Fibroblast of skin of left biceps (primary cell): ENCODE results near the gene ZDHHC8.

Experiments
- DNase-seq, 2 experiments: peaks; one replicate each; pipeline ENCODE4 v3.0.0-alpha.2; 2013; ENCODE audit warnings: low read depth in 2 of 2

Gene ZDHHC8

DNA sequence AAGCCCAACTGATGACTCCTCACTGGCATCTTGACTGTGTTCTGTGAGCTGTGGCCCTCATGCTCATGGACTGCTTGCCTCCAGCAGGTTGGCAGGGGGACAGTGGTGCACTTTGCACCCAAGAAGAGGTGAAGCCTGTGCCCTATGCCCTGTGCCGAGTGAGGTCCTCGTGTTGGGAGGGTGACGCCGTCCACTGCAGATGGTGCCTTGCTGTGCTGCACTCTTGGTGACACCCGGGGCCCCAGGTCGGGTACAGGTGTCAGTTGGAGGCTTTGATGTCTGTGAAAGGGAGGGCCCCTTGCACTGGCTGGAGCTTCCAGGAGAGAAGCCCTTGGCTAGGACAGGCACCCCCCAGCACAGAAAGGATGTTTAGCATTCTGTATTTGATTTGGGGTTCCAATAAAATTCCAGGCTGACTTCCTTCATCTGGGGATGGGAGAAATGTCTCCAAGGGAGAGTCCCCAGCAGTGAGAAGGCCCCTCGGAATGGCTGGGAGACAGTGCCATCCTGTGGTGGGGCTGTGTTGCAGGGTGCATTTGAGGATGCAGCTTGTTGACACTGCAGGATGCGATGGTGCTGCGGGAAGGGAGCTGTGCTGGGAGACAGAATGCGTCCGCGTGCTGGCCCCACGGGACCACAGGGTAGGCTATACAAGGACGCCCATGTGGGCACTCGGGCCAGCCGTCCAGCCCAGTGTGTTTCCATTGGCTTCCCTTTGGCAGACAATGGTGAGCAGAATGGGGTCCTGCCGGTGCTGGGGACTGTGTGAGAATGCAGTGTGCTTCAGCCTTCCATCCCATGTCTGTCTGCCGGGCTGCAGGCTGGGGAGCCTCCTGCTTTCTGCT, 2.5 kb upstream of the ZDHHC8 start:
- DNase-seq: no peak

DNA sequence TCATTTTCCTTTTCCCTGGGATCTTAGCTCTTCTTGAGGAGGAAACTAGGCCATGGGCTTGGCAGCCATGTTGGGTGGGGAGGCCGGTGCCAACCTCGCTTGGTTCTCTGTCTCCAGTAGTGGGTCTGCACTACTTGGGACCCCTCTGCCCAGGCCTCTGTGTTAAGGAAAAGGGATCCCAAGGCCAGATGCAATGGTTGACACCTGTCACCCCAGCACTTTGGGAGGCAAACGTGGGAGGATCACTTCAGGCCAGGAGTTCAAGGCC, 1.9 kb upstream of the ZDHHC8 start:
- DNase-seq: no peak

DNA sequence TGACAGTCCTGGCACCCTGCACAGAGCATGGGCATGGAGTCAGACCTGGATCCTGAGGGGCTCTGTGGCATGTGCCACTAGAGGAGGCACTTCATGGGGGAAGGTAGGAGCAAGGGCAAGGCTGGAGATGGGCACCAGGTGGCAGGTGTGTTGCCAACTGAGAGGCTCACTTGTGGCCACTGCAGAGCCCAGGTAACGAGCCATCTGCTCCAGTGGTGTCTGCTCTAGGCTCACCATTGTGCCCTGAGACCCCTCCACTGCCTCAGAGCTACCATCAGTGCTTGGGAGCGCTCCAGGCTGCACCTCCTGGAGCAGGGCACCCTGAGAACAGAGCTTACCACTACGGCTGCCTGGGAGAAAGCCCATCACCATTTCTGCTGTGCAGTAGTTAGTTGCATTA, 1.3 kb upstream of the ZDHHC8 start:
- no peak for DNase-seq

DNA sequence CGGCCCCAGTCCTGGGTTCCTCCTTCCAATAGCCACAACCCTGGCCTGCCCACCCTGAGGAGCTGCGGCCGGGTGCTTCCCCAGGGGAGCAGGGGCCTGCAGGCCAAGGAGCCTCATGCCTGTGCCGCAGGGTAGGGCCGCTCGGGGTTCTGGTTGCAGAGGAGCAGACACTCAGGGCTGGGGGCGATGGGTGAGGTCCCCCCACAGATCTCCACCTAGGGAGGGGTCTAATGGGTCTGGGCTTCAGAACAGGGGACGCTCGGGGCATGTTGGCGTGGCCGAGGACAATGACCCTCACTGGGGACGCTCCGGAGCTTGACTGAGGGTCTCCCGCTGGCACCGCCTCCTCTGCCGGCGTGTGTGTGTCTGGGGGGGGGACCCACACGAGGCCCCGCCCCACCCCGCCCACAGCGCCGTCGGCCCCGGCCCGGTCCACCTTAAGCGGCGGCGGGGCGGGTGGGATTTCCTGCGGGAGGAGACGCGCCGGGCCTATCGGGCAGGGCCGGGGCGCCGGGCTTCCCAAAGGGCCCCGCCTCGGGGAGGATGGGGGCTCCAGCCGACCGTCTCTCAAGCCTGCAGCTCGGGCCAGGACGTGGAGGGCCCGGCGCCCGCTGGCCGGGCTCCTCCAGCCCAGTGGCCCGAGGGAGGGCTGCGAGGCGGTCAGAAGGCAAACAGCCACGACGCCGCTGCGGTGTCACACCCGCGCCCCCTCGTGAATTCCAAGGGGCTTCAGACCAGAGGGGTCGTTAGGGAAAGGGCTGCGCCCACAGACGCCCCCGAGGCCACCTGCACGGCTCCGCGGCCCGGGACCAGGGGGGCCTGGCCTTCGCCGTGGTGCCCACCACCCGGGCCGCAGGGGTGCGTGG, 640 bp upstream of the ZDHHC8 start:
- peak; percentile 34 to 47 for DNase-seq

DNA sequence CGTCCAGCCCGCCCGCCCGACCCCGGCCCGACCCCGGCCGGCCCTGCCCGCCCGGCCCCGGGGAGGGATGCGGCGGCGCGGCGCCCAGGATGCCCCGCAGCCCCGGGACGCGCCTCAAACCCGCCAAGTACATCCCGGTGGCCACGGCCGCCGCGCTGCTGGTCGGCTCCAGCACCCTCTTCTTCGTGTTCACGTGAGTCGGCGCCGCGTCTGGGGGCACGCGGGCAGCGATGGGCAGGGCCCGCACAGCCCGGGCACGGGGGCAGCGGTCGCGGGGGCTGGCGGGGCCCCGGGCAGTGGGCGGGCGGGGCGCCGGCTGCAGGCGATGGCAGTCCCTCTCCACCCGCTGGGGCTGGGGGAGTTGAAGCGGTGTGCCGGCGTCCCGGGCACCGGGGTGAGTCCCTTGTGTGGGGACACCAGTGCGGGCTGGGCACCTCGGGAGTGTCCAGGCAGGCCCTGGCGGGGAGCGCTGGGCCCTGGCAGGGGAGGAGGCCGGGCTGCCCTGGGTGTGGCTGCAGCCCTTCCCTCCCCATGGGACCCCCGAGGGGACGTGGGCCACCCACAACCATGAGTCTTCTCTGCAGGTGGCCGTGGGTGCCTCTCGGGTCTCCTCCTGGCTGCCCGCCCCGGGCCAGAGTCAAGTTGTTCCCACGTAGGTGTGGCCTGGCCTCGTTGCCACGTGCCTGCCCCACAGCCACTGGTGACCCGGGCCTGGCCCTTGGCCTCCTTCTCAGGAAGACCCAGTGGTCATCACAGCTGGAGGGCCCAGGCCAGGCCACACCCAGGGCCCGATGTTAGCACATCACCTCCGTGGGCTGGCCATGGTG, 468 bp downstream of the ZDHHC8 start:
- DNase-seq: no peak

DNA sequence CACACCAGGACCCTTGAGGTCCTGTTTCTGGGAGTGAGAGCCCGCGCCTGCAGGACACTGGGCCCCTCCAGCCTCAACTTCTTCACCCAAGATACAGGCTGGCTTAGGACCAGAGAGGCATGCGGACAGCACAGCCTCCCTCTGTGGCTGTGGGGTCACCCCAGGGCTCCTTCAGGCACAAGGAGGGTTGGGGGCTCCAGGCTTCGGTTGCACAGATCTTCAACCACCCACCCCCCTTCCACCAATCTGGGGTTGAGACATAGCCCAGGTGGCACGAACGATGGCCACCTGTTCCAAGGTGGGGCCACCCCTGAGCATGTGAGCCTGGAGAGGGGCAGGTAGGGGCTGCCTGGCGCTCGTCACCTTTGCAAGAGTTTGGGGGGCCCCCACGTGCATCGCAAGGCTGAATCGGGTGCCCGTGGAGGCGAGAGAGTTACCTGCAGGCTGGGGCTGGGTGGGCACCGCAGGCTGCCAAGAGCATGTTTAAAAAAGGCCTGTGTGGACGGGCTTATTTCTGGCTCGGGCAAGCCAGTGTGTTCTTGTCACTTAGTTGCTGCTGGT, 1.2 kb downstream of the ZDHHC8 start:
- no peak for DNase-seq

DNA sequence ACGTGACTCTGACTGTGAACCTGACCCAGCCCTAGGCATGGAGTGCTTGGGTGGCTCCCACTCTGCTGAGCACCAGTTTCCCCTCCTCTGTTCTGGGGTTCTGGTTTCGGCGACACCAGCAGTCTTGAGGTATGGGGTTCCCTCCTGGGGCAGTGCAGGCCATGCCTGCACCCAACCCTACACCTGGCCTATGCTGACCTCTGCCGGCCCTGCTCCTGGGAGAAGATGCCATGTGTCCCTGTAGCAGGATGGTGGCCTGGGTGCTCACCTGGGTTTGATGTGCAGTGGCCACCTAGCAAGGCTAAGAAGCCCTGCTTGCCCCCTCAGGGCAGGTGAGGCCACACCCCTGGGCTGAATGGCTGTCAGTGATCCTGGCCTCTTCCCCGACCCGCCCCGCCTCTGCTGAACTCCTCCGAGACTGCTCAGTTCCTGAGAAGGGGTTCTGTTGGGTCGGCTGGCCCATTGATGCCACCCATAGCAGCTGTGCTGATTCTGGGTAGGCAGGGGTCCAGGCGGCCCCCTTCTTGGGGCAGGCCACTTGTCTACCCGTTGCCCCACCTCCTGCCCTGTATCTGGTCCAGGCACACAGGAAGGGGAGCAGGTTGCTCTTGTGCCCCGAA, 2.4 kb downstream of the ZDHHC8 start:
- DNase-seq: no peak

DNA sequence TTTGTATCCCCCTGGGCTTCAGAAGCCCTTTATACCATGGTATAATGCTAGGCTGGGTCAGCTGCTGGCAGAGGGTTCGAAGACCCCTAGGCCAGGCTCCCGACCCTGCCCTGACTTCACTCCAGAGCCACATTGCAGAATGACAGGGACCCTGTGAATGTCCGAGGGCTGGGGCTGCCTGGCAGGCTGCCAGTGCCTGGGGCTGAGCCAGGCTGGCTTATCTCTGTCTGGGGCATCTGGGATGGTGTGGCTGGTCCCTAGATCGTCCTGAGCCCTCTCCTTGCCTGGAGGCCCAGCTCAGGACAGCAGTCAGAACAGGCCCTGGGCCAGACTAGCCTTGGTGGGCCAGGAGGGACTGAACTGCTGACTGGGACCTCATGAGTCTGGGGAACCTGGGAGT, 3.7 kb downstream of the ZDHHC8 start:
- DNase-seq: no peak

DNA sequence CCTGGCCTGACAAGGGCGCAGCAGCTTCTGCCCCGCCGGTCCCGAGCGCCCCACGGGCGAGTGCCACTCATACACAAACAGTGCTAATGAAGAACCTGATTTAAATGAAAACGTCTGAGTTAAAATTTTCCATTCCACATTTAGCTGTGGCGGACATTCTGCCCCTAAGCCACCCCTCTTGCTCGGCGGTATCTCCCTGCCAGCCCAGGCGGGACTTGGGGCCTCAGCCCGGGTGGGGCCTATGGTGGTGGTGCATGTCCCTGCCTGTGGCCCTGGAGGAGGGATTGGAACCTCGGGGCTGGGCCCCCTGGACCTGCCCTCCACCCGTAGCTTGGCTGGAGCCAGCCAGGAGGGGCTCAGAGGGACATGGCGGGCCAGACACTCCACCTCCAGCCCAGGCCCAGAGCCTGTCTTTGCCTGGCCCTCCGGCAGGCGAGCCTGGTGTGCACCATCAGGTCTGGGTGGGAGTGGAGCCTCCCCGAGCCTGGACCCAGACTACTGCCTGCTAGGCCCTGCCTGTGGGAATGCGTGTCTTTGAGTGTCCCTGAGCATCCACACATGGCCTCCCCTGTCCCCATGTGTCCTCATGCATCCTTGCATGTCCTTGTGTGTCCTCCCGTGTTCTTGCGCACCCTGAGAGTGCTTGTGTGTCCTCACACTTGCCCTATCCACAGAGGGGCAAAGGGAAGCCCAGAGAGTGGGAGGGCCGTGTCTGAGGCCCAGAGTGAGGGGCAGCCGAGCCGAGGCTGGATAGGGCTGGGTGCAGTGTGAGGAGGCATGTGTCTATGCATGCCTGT, 4.4 kb downstream of the ZDHHC8 start:
- no peak for DNase-seq

DNA sequence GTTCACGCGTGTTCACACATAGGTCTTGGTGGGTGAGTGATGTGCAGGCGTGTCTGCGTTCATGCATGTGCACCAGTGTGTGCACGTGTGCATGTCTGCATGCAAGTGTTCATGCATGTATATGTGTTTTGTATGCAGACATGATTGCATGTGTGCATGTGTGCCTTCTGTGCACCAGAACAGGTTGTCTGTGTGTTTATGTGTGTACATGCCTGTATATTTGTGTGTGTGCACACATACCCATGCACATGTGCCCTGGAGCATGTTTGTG, 4.9 kb downstream of the ZDHHC8 start:
- DNase-seq: no peak

DNA sequence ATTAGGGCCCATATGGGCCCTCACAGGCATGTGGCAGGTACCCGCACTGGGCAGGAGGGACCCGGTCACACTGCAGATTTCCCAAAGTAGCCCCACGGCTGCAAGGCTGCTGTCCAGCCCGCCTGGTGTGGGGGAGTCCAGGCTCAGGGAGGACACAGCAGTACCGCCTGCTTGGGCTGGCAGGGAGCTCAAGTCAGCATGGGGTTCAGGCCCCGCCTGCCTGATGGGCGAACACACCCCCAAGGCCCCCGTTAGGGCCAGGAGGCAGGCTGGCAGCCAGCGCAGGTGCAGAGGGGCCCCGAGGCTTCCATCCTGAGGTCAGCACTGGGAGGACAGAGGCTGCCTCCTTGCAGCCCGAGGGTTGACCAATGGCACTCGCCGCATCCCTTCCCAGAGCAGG, 5.5 kb downstream of the ZDHHC8 start:
- DNase-seq: no peak

DNA sequence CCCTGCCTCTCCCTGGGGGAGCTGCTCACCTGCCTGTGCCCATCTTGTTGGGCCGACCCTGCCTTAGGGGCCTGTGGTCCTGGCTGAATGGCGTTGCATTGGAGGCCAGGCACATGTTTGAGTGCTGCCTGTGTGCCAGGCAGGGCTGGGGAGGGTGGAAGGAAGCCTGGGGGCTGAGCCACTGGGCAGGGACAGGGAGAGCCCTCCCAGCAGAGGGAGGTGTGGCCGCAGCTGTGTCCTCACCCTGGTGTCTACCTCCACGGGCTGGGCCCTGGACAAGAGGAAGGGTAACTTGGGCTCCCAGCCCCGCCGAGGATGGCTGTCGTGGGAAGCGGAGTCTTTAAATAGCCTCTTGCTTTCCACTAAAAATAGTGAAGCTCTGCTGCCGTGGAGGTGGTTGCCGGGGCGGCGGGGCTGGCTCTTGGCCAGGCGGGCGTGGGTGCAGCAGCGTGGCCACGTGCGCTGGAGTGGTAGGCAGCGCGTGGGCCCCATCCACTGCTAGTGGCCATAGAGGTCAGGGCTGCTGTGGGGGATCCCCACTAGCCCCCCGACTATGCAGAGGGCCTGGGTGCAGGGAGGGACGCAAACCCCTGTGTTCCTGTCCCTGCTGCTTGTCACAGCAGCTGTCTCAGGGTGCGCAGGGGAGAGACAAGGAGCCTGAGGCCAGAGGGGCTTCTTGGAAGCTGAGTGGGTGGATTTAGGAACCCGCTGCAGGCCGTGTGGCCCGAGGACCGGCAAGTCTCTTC, 6.2 kb downstream of the ZDHHC8 start:
- no peak for DNase-seq

DNA sequence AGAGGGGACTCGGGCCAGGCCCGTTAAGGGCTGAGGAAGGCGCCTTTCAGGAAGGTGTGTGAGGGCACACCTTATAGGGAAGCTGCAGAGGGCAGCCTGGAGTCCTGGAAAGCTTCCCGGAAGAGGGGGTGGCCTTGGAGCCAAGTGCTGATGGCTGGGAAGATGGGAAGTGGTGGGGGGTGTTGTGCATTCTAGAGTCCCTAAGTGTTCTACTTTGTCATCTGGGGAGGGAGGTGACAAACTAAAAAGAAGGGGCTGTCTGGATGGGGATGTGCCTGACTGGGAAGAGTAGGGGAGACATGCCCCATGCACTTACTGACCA, 6.8 kb downstream of the ZDHHC8 start:
- no peak for DNase-seq

DNA sequence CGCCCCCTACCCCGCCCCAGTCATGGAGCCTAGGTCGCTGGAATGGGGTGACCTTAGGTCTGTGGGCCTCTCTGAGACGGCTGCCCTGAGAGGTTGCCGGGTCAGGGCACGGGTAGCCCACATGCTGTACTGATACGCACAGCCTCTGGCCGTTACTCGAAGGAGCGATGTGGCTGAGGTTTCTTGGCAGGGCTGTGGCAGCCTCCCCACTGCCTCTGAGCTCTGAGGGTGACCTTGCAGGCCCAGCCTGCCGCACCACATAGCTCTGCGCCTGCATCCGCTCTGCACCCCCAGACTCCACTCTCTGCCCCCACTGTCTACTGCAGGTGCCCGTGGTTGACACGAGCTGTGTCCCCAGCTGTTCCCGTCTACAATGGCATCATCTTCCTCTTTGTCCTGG, 7.3 kb downstream of the ZDHHC8 start:
- no peak for DNase-seq

DNA sequence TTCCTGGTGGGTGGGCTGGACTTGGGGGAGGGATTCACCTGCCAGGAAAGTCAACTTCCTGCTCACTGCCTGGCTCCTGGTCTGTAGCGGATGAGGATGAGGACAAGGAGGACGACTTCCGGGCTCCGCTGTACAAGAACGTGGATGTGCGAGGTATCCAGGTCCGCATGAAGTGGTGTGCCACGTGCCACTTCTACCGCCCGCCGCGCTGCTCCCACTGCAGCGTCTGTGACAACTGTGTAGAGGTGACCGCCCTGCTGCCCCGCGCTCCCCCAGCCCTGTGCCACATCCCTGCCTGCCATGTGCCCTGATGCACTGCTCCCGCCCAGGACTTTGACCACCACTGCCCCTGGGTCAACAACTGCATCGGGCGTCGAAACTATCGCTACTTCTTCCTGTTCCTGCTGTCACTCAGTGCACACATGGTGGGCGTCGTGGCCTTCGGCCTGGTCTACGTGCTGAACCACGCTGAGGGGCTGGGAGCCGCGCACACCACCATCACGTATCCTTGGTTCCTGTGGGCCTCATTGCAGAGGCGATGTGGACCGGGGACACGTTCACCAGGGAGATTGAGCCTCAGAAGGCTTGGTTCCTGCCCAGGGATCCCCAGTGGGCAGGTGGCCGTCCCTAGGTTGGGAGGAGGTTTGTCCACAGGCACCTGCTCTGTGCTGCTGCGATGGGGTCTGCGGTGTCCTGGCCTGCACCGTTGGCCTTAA, 7.9 kb downstream of the ZDHHC8 start:
- no peak for DNase-seq

DNA sequence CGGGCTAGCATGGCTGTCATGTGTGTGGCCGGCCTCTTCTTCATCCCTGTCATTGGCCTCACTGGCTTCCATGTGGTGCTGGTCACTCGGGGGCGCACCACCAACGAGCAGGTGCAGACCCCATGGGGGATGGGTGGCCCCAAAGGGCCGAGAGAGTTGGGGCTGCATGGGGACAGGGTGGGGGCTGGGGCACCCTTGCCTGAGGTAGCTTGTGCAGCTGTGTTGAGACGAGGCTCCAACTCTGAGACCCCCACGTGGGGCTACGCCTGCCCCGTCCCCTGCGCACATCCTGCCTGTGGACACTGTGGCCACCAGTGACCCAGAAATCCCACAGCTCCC, 8.5 kb downstream of the ZDHHC8 start:
- DNase-seq: no peak

DNA sequence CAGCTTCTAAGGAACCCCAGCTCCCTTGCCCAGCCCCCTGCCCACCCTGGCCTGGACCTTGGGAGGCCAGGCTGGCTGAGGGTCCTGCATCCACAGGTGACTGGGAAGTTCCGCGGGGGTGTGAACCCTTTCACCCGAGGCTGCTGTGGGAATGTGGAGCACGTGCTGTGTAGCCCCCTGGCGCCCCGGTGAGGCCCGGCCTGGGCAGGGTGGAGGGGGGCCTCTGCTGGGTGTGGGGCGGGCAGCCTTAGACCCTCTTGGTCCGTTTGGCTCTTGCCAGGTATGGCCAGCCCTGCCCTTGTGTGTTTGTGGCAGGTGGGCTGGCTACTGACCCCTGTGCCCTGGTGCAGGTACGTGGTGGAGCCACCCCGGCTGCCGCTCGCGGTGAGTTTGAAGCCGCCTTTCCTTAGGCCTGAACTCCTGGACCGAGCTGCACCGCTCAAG, 8.9 kb downstream of the ZDHHC8 start:
- no peak for DNase-seq

DNA sequence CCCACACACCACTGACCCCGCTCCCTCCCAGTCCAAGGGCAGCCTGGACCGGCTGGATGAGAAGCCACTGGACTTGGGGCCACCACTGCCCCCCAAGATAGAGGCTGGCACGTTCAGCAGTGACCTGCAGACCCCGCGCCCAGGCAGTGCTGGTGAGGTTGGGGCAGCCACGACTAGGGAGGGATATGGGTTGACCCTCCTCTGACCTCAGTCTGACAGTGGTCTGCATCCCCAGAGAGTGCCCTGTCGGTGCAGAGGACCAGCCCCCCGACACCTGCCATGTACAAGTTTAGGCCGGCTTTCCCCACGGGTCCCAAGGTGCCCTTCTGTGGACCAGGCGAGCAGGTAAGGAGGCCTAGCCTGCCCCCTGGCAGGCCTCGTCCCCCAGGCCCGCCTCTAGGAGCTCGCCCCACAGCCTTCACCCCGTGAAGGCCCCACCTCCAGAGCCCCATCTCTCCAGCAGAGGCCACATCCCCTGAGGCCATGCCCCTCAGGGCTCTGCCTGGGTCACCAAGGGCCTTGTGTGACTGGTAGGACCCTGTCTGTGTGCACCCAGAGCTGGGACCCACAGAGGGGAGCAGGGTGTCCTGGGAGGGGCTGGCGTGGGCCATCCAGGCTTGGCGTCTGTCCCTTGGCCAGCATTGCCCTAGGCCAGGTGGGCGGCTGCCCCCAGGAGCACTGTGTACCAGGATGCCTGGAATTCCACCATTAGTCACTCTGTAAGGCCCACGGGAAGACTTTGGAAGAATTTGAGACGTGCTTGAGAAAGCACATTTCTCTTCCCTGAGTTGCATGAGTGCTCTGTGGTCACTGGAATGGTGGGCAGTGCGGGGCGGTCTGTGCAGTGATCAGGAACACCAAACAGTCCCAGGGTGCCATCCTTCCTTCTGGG, 9.8 kb downstream of the ZDHHC8 start:
- peak in 1 of 2 experiments; percentile 12 for DNase-seq
